Sigmoid colon (tissue), 7 donors: Measurements from ENCODE around the gene RNF6. TPM values are rescaled to one million over a fixed set of nuclear protein-coding genes. Genes with fewer than 3 reads are reported as not detected.
"Not testable (repeated sequence)": the region's sequence is repeated elsewhere in the genome, so short reads cannot be mapped to it uniquely, and the experiment has no call there.

Experiments used
- DNase-seq: peaks from one replicate; pipeline ENCODE4 v3.0.0-alpha.2; 2019
- H3K27ac ChIP-seq, 4 donors: fragments of 200-600 bp; sonication (generic); one replicate each; pipeline ENCODE4 v1.5.1; 2016 to 2019; ENCODE audit warnings: mild to moderate bottlenecking in 1 of 4
- H3K27me3 ChIP-seq, 3 donors: fragments of 200-600 bp; sonication (generic); one replicate each; pipeline ENCODE4 v1.5.1; 2019; ENCODE audit warnings: mild to moderate bottlenecking in 1 of 3
- H3K36me3 ChIP-seq, 4 donors: fragments of 200-600 bp; sonication (generic); one replicate each; pipeline ENCODE4 v1.5.1; 2016 to 2019
- H3K4me1 ChIP-seq, 4 donors: fragments of 200-600 bp; sonication (generic); one replicate each; pipeline ENCODE4 v1.5.1; 2017 to 2019
- H3K4me3 ChIP-seq, 4 donors: fragments of 200-600 bp; sonication (generic); one replicate each; pipeline ENCODE4 v1.5.1; 2017 to 2019; ENCODE audit warnings: mild to moderate bottlenecking in 2 of 4, moderate library complexity in 1 of 4
- H3K9me3 ChIP-seq, 4 donors: fragments of 200-600 bp in 3 of 4; sonication (generic) in 3 of 4; one replicate each; pipeline versions ENCODE4 v1.5.1 to v1.6.1; 2013 to 2019
- EP300 ChIP-seq, 4 donors: sonication (generic); formaldehyde crosslinking; IDR thresholded peaks; one replicate each; pipeline ENCODE4 v1.6.1; 2017; ENCODE audit warnings: antibody characterized with exemption in 4 of 4
- POLR2A ChIP-seq, 2 donors: fragments of 450-650 bp; IDR thresholded peaks; one replicate each; pipeline ENCODE4 v1.6.1; 2016; ENCODE audit warnings: antibody characterized with exemption in 2 of 2, mild to moderate bottlenecking in 2 of 2, moderate library complexity in 2 of 2
- POLR2AphosphoS5 ChIP-seq, 4 donors: sonication (generic); formaldehyde crosslinking; IDR thresholded peaks; one replicate each; pipeline ENCODE4 v1.6.1; 2017; ENCODE audit warnings: antibody characterized with exemption in 4 of 4
- WGBS, 2 donors: extraction: QIAGEN DNeasy Blood & Tissue Kit; methylation state at CpG; one replicate each; pipeline ENCODE4 v1.1.7; 2013; 5-methylcytosine and 5-hydroxymethylcytosine counted together
- intact Hi-C: fragments of 100-400 bp; cut with DNase I; formaldehyde crosslinking; loops from one replicate; pipeline ENCODE4 v1.15.1; 2023
- polyA plus RNA-seq, 3 donors: library from polyadenylated mRNA; stranded (reverse); fragments of 200-250 nt; gene quantifications; one replicate each; pipeline ENCODE4 v1.2.3, GENCODE V29; 2013
- total RNA-seq, 4 donors: library from RNA; depleted of rRNA; stranded (reverse); fragments of >200 nt; gene quantifications; one replicate each; pipeline ENCODE4 v1.1.0, GENCODE V29; 2016
- TF ChIP-seq, protein P1 (sequence below), 4 experiments: fragments of 450-650 bp in 3 of 4; fragments of 200-600 bp in 1 of 4; IDR thresholded peaks; one replicate each; pipeline ENCODE4 v1.5.1; 2016 to 2019; ENCODE audit warnings: antibody characterized with exemption in 4 of 4, mild to moderate bottlenecking in 3 of 4, moderate library complexity in 2 of 4
- donor health status: healthy with polysubstance abuse.
- donor health status: Bipolar disorder and iron deficiency.
- donor health status: healthy.

Gene RNF6
- total and polyA plus RNA-seq, 7 donors = 11.9 to 35.1 (median 20.9) TPM

- intact Hi-C loops = loop anchor here (2.0 to 5.0 kb wide), 5 partner anchors 32 to 233 kb away; partner anchors contain the start of gene RNF6
These were observed 32.5 kb upstream of the RNF6 start for GRCh38 chr13:26254583-26255111.

DNA sequence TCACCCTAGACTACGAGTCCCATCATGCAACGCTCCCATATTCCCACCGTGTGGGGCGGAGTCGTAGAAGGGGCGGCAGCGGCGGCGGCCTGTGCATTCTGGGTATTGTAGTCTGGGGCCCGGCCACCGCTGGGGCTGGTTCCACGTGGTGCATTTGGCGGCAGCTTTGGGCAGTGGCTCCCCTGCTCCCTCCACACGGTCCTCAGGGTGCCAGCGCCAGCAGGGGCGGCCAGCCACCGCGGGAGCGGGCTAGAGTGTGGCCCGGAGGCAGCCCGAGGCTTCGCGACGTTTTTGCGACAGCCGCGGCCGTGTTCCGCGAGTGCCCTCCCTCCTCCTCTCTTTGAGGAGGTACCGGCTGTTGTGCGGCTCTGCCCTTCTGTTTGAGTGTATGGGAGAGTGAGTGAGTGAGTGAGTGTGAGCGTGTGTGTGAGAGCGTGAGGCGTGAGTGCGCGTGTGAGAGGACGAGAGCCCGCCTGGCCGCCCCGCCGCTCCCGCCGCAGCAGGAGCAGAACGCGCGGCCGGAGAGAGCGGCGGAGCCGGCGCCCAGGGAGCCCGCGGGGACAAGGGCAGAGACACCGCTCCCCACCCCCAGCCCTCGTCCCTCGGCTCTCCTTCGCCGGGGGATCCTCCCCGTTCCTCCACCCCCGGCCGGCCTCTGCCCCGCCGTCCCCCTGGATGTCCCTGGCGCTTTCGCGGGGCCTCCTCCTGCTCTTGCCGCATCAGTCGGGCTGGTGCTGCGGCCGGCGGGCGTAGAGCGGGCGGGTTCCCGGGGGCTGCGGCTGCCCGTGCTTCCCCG is 31.9 kb upstream of the RNF6 start, which contains the start of gene CDK8:
TSS of gene CDK8 (plus strand) at position 343 of the 796 bp plus-strand sequence. CDS start 513 bp downstream, outside the sequence.
- TF ChIP-seq, protein P1, sequence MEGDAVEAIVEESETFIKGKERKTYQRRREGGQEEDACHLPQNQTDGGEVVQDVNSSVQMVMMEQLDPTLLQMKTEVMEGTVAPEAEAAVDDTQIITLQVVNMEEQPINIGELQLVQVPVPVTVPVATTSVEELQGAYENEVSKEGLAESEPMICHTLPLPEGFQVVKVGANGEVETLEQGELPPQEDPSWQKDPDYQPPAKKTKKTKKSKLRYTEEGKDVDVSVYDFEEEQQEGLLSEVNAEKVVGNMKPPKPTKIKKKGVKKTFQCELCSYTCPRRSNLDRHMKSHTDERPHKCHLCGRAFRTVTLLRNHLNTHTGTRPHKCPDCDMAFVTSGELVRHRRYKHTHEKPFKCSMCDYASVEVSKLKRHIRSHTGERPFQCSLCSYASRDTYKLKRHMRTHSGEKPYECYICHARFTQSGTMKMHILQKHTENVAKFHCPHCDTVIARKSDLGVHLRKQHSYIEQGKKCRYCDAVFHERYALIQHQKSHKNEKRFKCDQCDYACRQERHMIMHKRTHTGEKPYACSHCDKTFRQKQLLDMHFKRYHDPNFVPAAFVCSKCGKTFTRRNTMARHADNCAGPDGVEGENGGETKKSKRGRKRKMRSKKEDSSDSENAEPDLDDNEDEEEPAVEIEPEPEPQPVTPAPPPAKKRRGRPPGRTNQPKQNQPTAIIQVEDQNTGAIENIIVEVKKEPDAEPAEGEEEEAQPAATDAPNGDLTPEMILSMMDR (IDR thresholded peaks at IDR 0.05) = no peak
- TF ChIP-seq POLR2A (IDR thresholded peaks at IDR 0.05) = peak; percentile 77
- peak; percentile 90 to 96 (median 94) for TF ChIP-seq POLR2AphosphoS5 (IDR thresholded peaks at IDR 0.05)
- peak; percentile 93 for DNase-seq
- Histone ChIP-seq H3K4me3 (peak within 1 kb of the TSS; percentile 86 to 97 (median 94)), H3K4me1 (peaks cover 0 to 35% (median 17%) of the 10 kb centered on the region in 4 donors), H3K27me3 (no peaks in the 10 kb centered on the region), H3K9me3 (no peaks in the 10 kb centered on the region), H3K27ac (peak within 1 kb of the TSS; percentile 93 to 98 (median 95)), H3K36me3 (no peaks in the 10 kb centered on the region)
- 0 to 1% methylated on average over 79 of the region's 79 CpGs for WGBS, 2 donors
- intact Hi-C loops = loop anchor here (1.0 to 5.0 kb wide), 6 partner anchors 31 to 233 kb away; partner anchors contain the start of gene RNF6

More at GRCh38 chr13:26254583-26255111, 32.5 kb upstream of the RNF6 start:
- peak overlapping the region; percentile 93 to 98 (median 95) for H3K27ac ChIP-seq
- H3K4me1 ChIP-seq = peaks cover 0 to 39% (median 23%) of the 10 kb centered on the region in 4 donors
- no peaks in the 10 kb centered on the region for H3K27me3 ChIP-seq
- peak overlapping the region; percentile 86 to 97 (median 94) for H3K4me3 ChIP-seq
- peak; percentile 76 for DNase-seq
- WGBS, 2 donors = 0 to 1% methylated on average over 35 of the region's 35 CpGs
- H3K9me3 ChIP-seq = no peaks in the 10 kb centered on the region
- TF ChIP-seq POLR2AphosphoS5 (IDR thresholded peaks at IDR 0.05) (peak in 1 of 4 donors; percentile 48), EP300 (IDR thresholded peaks at IDR 0.05) (no peak), POLR2A (IDR thresholded peaks at IDR 0.05) (no peak)
- TF ChIP-seq, protein P1 (IDR thresholded peaks at IDR 0.05) = no peak
- H3K36me3 ChIP-seq = no peaks in the 10 kb centered on the region

- TF ChIP-seq EP300 (IDR thresholded peaks at IDR 0.05) (no peak), POLR2AphosphoS5 (IDR thresholded peaks at IDR 0.05) (no peak), POLR2A (IDR thresholded peaks at IDR 0.05) (no peak)
- TF ChIP-seq, protein P1 (IDR thresholded peaks at IDR 0.05) = no peak
- Histone ChIP-seq H3K4me3 (peak overlapping the region; percentile 86 to 97 (median 94)), H3K36me3 (no peaks in the 10 kb centered on the region), H3K9me3 (no peaks in the 10 kb centered on the region), H3K4me1 (peaks cover 0 to 30% (median 12%) of the 10 kb centered on the region in 4 donors), H3K27me3 (no peaks in the 10 kb centered on the region), H3K27ac (peak overlapping the region; percentile 93 to 98 (median 95))
- intact Hi-C loops = loop anchor here (1.0 to 5.0 kb wide), 5 partner anchors 66 to 234 kb away; no protein-coding TSS in a partner anchor
- WGBS, 2 donors = 39 to 42% methylated on average over 9 of the region's 9 CpGs
- no peak for DNase-seq
These were observed 31.2 kb upstream of the RNF6 start for GRCh38 chr13:26253262-26253786.

GRCh38 chr13:26252006-26252405 is 29.9 kb upstream of the RNF6 start:
- not testable (repeated sequence) for H3K36me3 ChIP-seq, H3K27me3 ChIP-seq, H3K27ac ChIP-seq, DNase-seq, H3K4me3 ChIP-seq, H3K9me3 ChIP-seq
- intact Hi-C loops = loop anchor here (5.0 kb wide), 4 partner anchors 65 to 235 kb away; no protein-coding TSS in a partner anchor
- peaks cover 0 to 17% (median 8%) of the 10 kb centered on the region in 4 donors for H3K4me1 ChIP-seq
- WGBS, 2 donors = 72 to 95% methylated on average over 4 of the region's 4 CpGs

DNA sequence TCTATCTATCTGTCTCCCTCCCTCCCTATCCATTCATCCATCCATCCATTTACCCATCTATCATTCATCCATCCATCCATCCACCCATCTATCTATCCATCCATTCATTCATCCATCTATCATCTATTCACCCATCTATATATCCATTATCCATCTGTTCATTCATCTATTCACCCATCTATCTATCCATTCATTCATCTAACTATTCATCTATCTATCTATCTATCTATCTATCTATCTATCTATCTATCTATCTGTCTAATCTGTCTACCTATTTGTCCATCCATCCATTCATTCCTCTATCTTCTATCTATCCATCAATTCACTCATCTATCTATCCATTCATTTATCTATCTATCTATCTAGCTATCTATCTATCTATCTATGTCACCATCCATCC is 27.4 kb upstream of the RNF6 start:
- DNase-seq = no peak
- Histone ChIP-seq H3K27ac (no peak overlapping the region), H3K27me3 (no peaks in the 10 kb centered on the region), H3K36me3 (no peaks in the 10 kb centered on the region), H3K9me3 (no peaks in the 10 kb centered on the region), H3K4me1 (peaks cover 0 to 4% (median 2%) of the 10 kb centered on the region in 4 donors), H3K4me3 (no peak overlapping the region)
- TF ChIP-seq POLR2A (IDR thresholded peaks at IDR 0.05) (no peak), EP300 (IDR thresholded peaks at IDR 0.05) (no peak), POLR2AphosphoS5 (IDR thresholded peaks at IDR 0.05) (no peak)
- TF ChIP-seq, protein P1 (IDR thresholded peaks at IDR 0.05) = no peak
- intact Hi-C loops = no loop called here
